IPS-15b (cell line): ENCODE measurements around the gene CEBPZOS.

ENCODE experiments used
- H3K27me3 ChIP-seq: one replicate; pipeline ENCODE4 v1.6.1; 2013; ENCODE audit warnings: low read length; ENCODE audit not compliant: control insufficient read depth, insufficient read depth
- H3K36me3 ChIP-seq: one replicate; pipeline ENCODE4 v1.6.1; 2013; ENCODE audit warnings: low read length; ENCODE audit not compliant: control insufficient read depth, insufficient read depth
- H3K4me1 ChIP-seq: one replicate; pipeline ENCODE4 v1.6.1; 2013; ENCODE audit warnings: mild to moderate bottlenecking, low read length; ENCODE audit not compliant: control insufficient read depth, insufficient read depth
- H3K4me3 ChIP-seq: one replicate; pipeline ENCODE4 v1.5.1; 2013; ENCODE audit warnings: low read depth, low read length
- H3K9ac ChIP-seq: one replicate; pipeline ENCODE4 v1.6.1; 2013; ENCODE audit warnings: low read depth, mild to moderate bottlenecking, low read length
- H3K9me3 ChIP-seq: one replicate; pipeline ENCODE4 v1.6.1; 2013; ENCODE audit warnings: mild to moderate bottlenecking, low read length; ENCODE audit not compliant: control insufficient read depth, insufficient read depth

Gene CEBPZOS

GRCh38 chr2:37196320-37197195 lies at the start of gene CEBPZOS:
TSS of gene CEBPZOS (plus strand) at chr2:37196496. CDS start at chr2:37199705, 3,209 bp downstream.
- peak within 1 kb of the TSS; percentile 95 for H3K4me3 ChIP-seq
- H3K27me3 ChIP-seq, result no peaks in the 10 kb centered on the region
- peaks cover 24% of the 10 kb centered on the region for H3K4me1 ChIP-seq
- H3K36me3 ChIP-seq, result peaks cover 5% of the 10 kb centered on the region
- H3K9me3 ChIP-seq, result no peaks in the 10 kb centered on the region
- H3K9ac ChIP-seq, result peak within 1 kb of the TSS; percentile 96

- Histone ChIP-seq H3K27me3 (no peaks in the 10 kb centered on the region), H3K4me3 (no peak overlapping the region), H3K9ac (no peak overlapping the region), H3K9me3 (no peaks in the 10 kb centered on the region), H3K4me1 (no peaks in the 10 kb centered on the region), H3K36me3 (peaks cover 7% of the 10 kb centered on the region)
These were observed 48.0 kb upstream of the CEBPZOS start for GRCh38 chr2:37148325-37148724.

GRCh38 chr2:37149626-37150322 lies 46.5 kb upstream of the CEBPZOS start:
- H3K4me1 ChIP-seq, result no peaks in the 10 kb centered on the region
- H3K9ac ChIP-seq, result no peak overlapping the region
- no peaks in the 10 kb centered on the region for H3K27me3 ChIP-seq
- H3K36me3 ChIP-seq, result peaks cover 7% of the 10 kb centered on the region
- no peaks in the 10 kb centered on the region for H3K9me3 ChIP-seq
- H3K4me3 ChIP-seq, result no peak overlapping the region

- Histone ChIP-seq H3K27me3 (no peaks in the 10 kb centered on the region), H3K4me3 (no peak overlapping the region), H3K9ac (no peak overlapping the region), H3K9me3 (no peaks in the 10 kb centered on the region), H3K36me3 (no peaks in the 10 kb centered on the region), H3K4me1 (peaks cover 6% of the 10 kb centered on the region)
These were observed 43.1 kb upstream of the CEBPZOS start for GRCh38 chr2:37153224-37153623.

- Histone ChIP-seq H3K4me1 (peaks cover 6% of the 10 kb centered on the region), H3K4me3 (no peak overlapping the region), H3K9me3 (no peaks in the 10 kb centered on the region), H3K9ac (no peak overlapping the region), H3K27me3 (no peaks in the 10 kb centered on the region), H3K36me3 (no peaks in the 10 kb centered on the region)
These were observed 41.5 kb upstream of the CEBPZOS start for GRCh38 chr2:37154785-37155184.

- H3K4me1 ChIP-seq, result peaks cover 6% of the 10 kb centered on the region
- H3K36me3 ChIP-seq, result no peaks in the 10 kb centered on the region
- no peaks in the 10 kb centered on the region for H3K27me3 ChIP-seq
- H3K9ac ChIP-seq, result peak overlapping the region; percentile 81
- peak overlapping the region; percentile 64 for H3K4me3 ChIP-seq
- no peaks in the 10 kb centered on the region for H3K9me3 ChIP-seq
These were observed 40.0 kb upstream of the CEBPZOS start for GRCh38 chr2:37156071-37156856.

- Histone ChIP-seq H3K4me3 (peak within 1 kb of the TSS; percentile 64), H3K27me3 (no peaks in the 10 kb centered on the region), H3K4me1 (peaks cover 6% of the 10 kb centered on the region), H3K9me3 (no peaks in the 10 kb centered on the region), H3K36me3 (no peaks in the 10 kb centered on the region), H3K9ac (peak within 1 kb of the TSS; percentile 81)
These were observed 39.2 kb upstream of the CEBPZOS start, which contains the start of gene EIF2AK2 for GRCh38 chr2:37156857-37157714. TSS of gene EIF2AK2 (minus strand) at chr2:37156980. CDS start at chr2:37147806, 9,174 bp downstream.

- Histone ChIP-seq H3K4me1 (no peaks in the 10 kb centered on the region), H3K36me3 (no peaks in the 10 kb centered on the region), H3K4me3 (no peak overlapping the region), H3K9me3 (no peaks in the 10 kb centered on the region), H3K9ac (no peak overlapping the region), H3K27me3 (no peaks in the 10 kb centered on the region)
These were observed 31.5 kb upstream of the CEBPZOS start for GRCh38 chr2:37164757-37165156.

GRCh38 chr2:37167636-37168180 lies 28.6 kb upstream of the CEBPZOS start:
- Histone ChIP-seq H3K36me3 (no peaks in the 10 kb centered on the region), H3K4me3 (no peak overlapping the region), H3K9me3 (no peaks in the 10 kb centered on the region), H3K27me3 (no peaks in the 10 kb centered on the region), H3K4me1 (no peaks in the 10 kb centered on the region), H3K9ac (no peak overlapping the region)

- Histone ChIP-seq H3K4me3 (no peak overlapping the region), H3K36me3 (no peaks in the 10 kb centered on the region), H3K9ac (no peak overlapping the region)
These were observed 27.9 kb upstream of the CEBPZOS start for GRCh38 chr2:37168217-37168981.

More at GRCh38 chr2:37168217-37168981, 27.9 kb upstream of the CEBPZOS start:
- H3K4me1 ChIP-seq, result no peaks in the 10 kb centered on the region
- no peaks in the 10 kb centered on the region for H3K9me3 ChIP-seq
- H3K27me3 ChIP-seq, result no peaks in the 10 kb centered on the region
